Neutrophil (primary cell): ENCODE measurements around the gene ARHGAP8.

ENCODE experiments used
- H3K27ac ChIP-seq: fragments of 200-600 bp; sonication (generic); 2 replicates; pipeline ENCODE4 v1.5.1; 2016; ENCODE audit warnings: mild to moderate bottlenecking, moderate library complexity
- H3K27me3 ChIP-seq: fragments of 200-600 bp; sonication (generic); 2 replicates; pipeline ENCODE4 v1.6.0; 2016; ENCODE audit warnings: mild to moderate bottlenecking
- H3K36me3 ChIP-seq: fragments of 200-600 bp; sonication (generic); 2 replicates; pipeline ENCODE4 v1.5.1; 2017
- H3K4me1 ChIP-seq, 2 experiments: fragments of 200-600 bp in 1 of 2; sonication (generic) in 1 of 2; 1 replicate in 1 of 2; 2 replicates in 1 of 2; pipeline versions ENCODE4 v1.5.1 to v1.6.1; 2013 to 2016; ENCODE audit warnings: low read depth in 1 of 2, low read length in 1 of 2, mild to moderate bottlenecking in 1 of 2, moderate library complexity in 1 of 2; ENCODE audit not compliant: control insufficient read depth in 1 of 2, insufficient read depth in 1 of 2
- H3K4me3 ChIP-seq, 2 experiments: fragments of 200-600 bp in 1 of 2; sonication (generic) in 1 of 2; 1 replicate in 1 of 2; 2 replicates in 1 of 2; pipeline ENCODE4 v1.5.1; 2013 to 2016; ENCODE audit warnings: low read depth in 1 of 2, low read length in 1 of 2, mild to moderate bottlenecking in 1 of 2, moderate library complexity in 1 of 2
- H3K9me3 ChIP-seq: fragments of 200-600 bp; sonication (generic); 2 replicates; pipeline ENCODE4 v1.5.1; 2016
- TF ChIP-seq, protein P1 (sequence below): fragments of 200-600 bp; sonication (generic); IDR thresholded peaks from 2 replicates; pipeline ENCODE4 v1.5.1; 2016; ENCODE audit warnings: antibody characterized with exemption

Gene ARHGAP8

DNA sequence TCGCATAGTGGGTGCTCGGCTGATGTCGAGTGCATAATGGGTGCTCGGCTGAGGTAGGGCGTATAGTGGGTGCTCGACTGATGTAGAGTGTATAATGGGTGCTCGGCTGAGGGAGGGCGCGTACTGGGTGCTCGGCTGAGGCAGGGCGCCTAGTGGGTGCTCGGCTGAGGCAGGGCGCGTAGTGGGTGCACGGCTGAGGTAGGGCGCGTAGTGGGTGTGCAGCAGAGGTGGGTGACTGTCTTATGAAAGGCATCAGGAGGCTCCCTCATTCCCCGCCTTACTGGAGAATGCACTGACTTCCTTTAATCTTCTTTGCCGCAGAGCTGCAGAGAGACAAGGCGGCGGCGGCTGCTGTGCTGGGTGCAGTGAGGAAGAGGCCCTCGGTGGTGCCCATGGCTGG lies 33.8 kb downstream of the ARHGAP8 start:
- TF ChIP-seq, protein P1, sequence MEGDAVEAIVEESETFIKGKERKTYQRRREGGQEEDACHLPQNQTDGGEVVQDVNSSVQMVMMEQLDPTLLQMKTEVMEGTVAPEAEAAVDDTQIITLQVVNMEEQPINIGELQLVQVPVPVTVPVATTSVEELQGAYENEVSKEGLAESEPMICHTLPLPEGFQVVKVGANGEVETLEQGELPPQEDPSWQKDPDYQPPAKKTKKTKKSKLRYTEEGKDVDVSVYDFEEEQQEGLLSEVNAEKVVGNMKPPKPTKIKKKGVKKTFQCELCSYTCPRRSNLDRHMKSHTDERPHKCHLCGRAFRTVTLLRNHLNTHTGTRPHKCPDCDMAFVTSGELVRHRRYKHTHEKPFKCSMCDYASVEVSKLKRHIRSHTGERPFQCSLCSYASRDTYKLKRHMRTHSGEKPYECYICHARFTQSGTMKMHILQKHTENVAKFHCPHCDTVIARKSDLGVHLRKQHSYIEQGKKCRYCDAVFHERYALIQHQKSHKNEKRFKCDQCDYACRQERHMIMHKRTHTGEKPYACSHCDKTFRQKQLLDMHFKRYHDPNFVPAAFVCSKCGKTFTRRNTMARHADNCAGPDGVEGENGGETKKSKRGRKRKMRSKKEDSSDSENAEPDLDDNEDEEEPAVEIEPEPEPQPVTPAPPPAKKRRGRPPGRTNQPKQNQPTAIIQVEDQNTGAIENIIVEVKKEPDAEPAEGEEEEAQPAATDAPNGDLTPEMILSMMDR = no peak
- Histone ChIP-seq H3K9me3 (no peaks in the 10 kb centered on the region), H3K36me3 (no peaks in the 10 kb centered on the region), H3K27ac (no peak overlapping the region), H3K27me3 (no peaks in the 10 kb centered on the region), H3K4me3 (no peak overlapping the region), H3K4me1 (no peaks in the 10 kb centered on the region)

- no peaks in the 10 kb centered on the region for H3K4me1 ChIP-seq
- no peaks in the 10 kb centered on the region for H3K27me3 ChIP-seq
- no peak overlapping the region for H3K27ac ChIP-seq
- TF ChIP-seq, protein P1 = no peak
- H3K36me3 ChIP-seq = no peaks in the 10 kb centered on the region
- H3K9me3 ChIP-seq = no peaks in the 10 kb centered on the region
- no peak overlapping the region for H3K4me3 ChIP-seq
These were observed 34.2 kb downstream of the ARHGAP8 start for GRCh38 chr22:44786610-44787009.

DNA sequence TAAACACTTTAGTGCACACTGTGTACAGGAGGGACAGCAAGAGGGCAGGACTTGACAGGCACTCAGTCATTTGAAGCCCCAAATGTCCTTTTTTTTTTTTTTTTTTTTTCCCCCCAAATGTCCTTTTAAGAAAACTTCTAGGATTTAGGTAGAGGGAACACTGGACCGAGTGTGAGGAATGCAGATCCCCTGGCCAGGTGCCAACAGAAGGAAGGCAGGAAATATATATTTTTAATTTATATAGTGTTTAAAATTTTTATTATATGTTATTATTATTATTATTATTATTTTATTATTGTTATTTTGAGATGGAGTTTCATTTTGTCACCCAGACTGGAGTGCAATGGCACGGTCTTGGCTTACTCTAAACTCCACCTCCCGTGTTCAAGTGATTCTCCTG lies 35.5 kb downstream of the ARHGAP8 start:
- no peak overlapping the region for H3K27ac ChIP-seq
- H3K36me3 ChIP-seq = no peaks in the 10 kb centered on the region
- H3K4me3 ChIP-seq = no peak overlapping the region
- TF ChIP-seq, protein P1 = no peak
- no peaks in the 10 kb centered on the region for H3K27me3 ChIP-seq
- H3K9me3 ChIP-seq = no peaks in the 10 kb centered on the region
- no peaks in the 10 kb centered on the region for H3K4me1 ChIP-seq

GRCh38 chr22:44793106-44793505 lies 40.7 kb downstream of the ARHGAP8 start:
- Histone ChIP-seq H3K4me1 (no peaks in the 10 kb centered on the region), H3K27ac (no peak overlapping the region), H3K9me3 (no peaks in the 10 kb centered on the region), H3K4me3 (no peak overlapping the region), H3K27me3 (no peaks in the 10 kb centered on the region), H3K36me3 (no peaks in the 10 kb centered on the region)
- TF ChIP-seq, protein P1 = no peak

DNA sequence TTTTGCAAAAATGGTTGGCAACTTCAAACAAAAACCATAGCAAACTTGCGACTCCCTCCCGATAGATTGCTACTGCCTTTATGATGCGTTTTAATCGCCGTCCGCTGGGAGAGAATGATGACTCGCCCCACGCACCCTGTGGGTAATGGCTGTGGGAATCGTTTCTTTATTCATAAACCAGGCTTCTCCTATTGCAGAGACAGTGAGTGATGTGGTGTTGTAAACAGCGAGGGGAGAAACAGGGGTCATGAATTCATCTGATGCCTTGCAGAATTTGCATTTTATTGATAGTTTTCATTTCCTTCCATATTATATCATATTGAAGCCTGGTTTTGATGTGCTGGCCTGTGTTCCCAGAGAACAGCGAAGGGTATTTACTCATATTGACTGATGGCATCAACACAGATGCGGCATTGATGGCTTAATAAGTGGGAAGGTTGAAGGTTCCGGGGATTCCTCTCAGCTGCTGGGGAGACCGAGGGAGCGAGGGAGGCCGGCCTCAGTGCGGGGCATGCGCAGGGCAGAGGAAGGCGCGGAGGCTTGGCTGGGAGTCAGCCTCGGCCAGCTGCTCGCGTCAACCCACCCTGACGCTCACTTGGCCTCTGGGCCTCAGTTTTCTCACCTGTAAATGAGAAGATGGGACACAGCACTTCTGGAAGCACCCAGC lies 41.3 kb downstream of the ARHGAP8 start:
- H3K4me3 ChIP-seq = no peak overlapping the region
- H3K4me1 ChIP-seq = no peaks in the 10 kb centered on the region
- H3K27ac ChIP-seq = no peak overlapping the region
- no peaks in the 10 kb centered on the region for H3K27me3 ChIP-seq
- H3K9me3 ChIP-seq = no peaks in the 10 kb centered on the region
- TF ChIP-seq, protein P1 = no peak
- no peaks in the 10 kb centered on the region for H3K36me3 ChIP-seq
